Spleen (tissue), 11 donors: ENCODE data around the gene SPATA32. TPM values are rescaled to one million over a fixed set of nuclear protein-coding genes. Genes with fewer than 3 reads are reported as not detected.

ENCODE experiments used
- DNase-seq: peaks from one replicate; pipeline ENCODE4 v3.0.0-alpha.2; 2020
- H3K27ac ChIP-seq, 8 donors: fragments of 200-600 bp; sonication (generic) in 7 of 8; 1 replicate in 4 of 8; 2 replicates in 4 of 8; pipeline versions ENCODE4 v1.5.0 to v1.8.0; 2016 to 2021; ENCODE audit warnings: inconsistent platforms in 4 of 8, mild to moderate bottlenecking in 4 of 8, moderate library complexity in 1 of 8
- H3K27me3 ChIP-seq, 7 donors: fragments of 200-600 bp; sonication (generic) in 6 of 7; replicated peaks in 1 of 7; 1 replicate in 4 of 7; 2 replicates in 3 of 7; pipeline versions ENCODE4 v1.5.0 to v1.8.0; 2016 to 2021; ENCODE audit warnings: inconsistent platforms in 3 of 7, mild to moderate bottlenecking in 1 of 7
- H3K36me3 ChIP-seq, 6 donors: fragments of 200-600 bp; sonication (generic) in 5 of 6; 1 replicate in 4 of 6; 2 replicates in 2 of 6; pipeline versions ENCODE4 v1.5.0 to v1.8.0; 2016 to 2021; ENCODE audit warnings: inconsistent platforms in 2 of 6
- H3K4me1 ChIP-seq, 6 donors: fragments of 200-600 bp; sonication (generic) in 5 of 6; 1 replicate in 3 of 6; 2 replicates in 3 of 6; pipeline versions ENCODE4 v1.5.0 to v1.8.0; 2016 to 2021; ENCODE audit warnings: inconsistent platforms in 3 of 6
- H3K4me3 ChIP-seq, 8 donors: fragments of 200-600 bp; sonication (generic) in 7 of 8; 1 replicate in 4 of 8; 2 replicates in 4 of 8; pipeline versions ENCODE4 v1.5.0 to v1.8.0; 2016 to 2021; ENCODE audit warnings: inconsistent platforms in 4 of 8, mild to moderate bottlenecking in 4 of 8, moderate library complexity in 2 of 8
- H3K9me3 ChIP-seq, 8 donors: fragments of 200-600 bp; sonication (generic) in 7 of 8; 1 replicate in 4 of 8; 2 replicates in 4 of 8; pipeline versions ENCODE4 v1.5.0 to v1.8.0; 2016 to 2021; ENCODE audit warnings: inconsistent platforms in 4 of 8
- POLR2A ChIP-seq, 3 donors: fragments of 450-650 bp; IDR thresholded peaks; one replicate each; pipeline ENCODE4 v1.5.1; 2017; ENCODE audit warnings: antibody characterized with exemption in 3 of 3, mild to moderate bottlenecking in 1 of 3
- POLR2AphosphoS5 ChIP-seq, 3 donors: sonication (generic); formaldehyde crosslinking; IDR thresholded peaks; one replicate each; pipeline ENCODE4 v1.5.1; 2017; ENCODE audit warnings: antibody characterized with exemption in 3 of 3
- WGBS, 5 donors: extraction: QIAGEN DNeasy Blood & Tissue Kit in 3 of 5; methylation state at CpG; one replicate each; pipeline versions ENCODE4 v1.1.5 to v1.1.7; 2013 to 2018; 5-methylcytosine and 5-hydroxymethylcytosine counted together
- intact Hi-C: fragments of 100-400 bp; cut with DNase I; formaldehyde crosslinking; loops from one replicate; pipeline ENCODE4 v1.15.0; 2023; ENCODE audit warnings: low total_unique reads
- polyA plus RNA-seq, 3 donors: library from polyadenylated mRNA; stranded (reverse); fragments of 200-250 nt; gene quantifications; one replicate each; pipeline ENCODE4 v1.2.1, GENCODE V29; 2013
- total RNA-seq, 7 donors: library from RNA; depleted of rRNA in 3 of 7; stranded (reverse); fragments of >200 nt in 3 of 7; fragmentation: NEBNext Ultra II Directional in 4 of 7; extraction: Animal tissue kit (Norgen Biotek cat#: 25700) in 4 of 7; gene quantifications; one replicate each; pipeline versions ENCODE4 v1.1.0 to v1.2.1, GENCODE V29; 2016 to 2021
- TF ChIP-seq, protein P1 (sequence below), 11 experiments: fragments of 200-600 bp in 7 of 11; fragments of 450-650 bp in 4 of 11; sonication (generic) in 4 of 11; IDR thresholded peaks in 8 of 11; conservative IDR thresholded peaks in 3 of 11; 1 replicate in 7 of 11; 2 replicates in 4 of 11; pipeline versions ENCODE4 v1.4.0 to v1.8.0; 2016 to 2021; ENCODE audit warnings: antibody characterized with exemption in 11 of 11, inconsistent platforms in 4 of 11, mild to moderate bottlenecking in 1 of 11
- donor health status: healthy with polysubstance abuse.
- donor health status: DM: no; HTN: no; CAD: no; lungs with moderate emphysema.
- donor health status: DM: no; HTN: no; CAD: no.
- donor health status: Bipolar disorder and iron deficiency.
- donor health status: healthy.
- donor health status: DM: no; HTN: no; CAD: no.
- donor health status: DM: yes; HTN: yes; CAD: no.

The SPATA32 gene
- total and polyA plus RNA-seq, 10 donors, result 0.08 to 0.17 (median 0.09) TPM; not detected in 7

- intact Hi-C loops, result no loop called here
- WGBS, 5 donors, result 92 to 100% (median 96%) methylated on average over 3 to 4 of the region's 4 CpGs
- peaks cover 69 to 100% (median 96%) of the 10 kb centered on the region in 6 donors for H3K4me1 ChIP-seq
Observed at GRCh38 chr17:45309400-45309799, 47.5 kb upstream of the SPATA32 start.

DNA sequence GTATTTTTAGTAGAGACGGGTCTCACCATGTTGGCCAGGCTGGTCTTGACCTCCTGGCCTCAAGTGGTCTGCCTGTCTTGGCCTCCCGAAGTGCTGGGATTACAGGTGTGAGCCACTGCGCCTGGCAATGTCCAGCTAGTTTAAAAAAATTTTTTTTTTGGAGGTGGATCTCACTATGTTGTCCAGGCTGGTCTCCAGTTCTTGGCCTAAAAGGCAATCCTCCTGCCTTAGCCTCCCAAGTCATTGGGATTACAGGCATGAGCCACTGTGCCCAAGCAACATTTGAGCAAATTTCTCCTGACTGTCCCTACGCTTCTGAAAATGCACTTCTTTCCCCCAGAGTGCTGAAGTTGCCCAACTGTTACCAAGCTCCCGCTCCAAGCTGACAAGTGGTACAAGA is 46.9 kb upstream of the SPATA32 start:
- Histone ChIP-seq H3K27ac (peak overlapping the region in 5 of 8 donors; percentile 81 to 99 (median 90)), H3K4me1 (peaks cover 64 to 100% (median 95%) of the 10 kb centered on the region in 6 donors), H3K36me3 (peaks cover 0 to 33% (median 0%) of the 10 kb centered on the region in 6 donors), H3K27me3 (no peaks in the 10 kb centered on the region), H3K9me3 (no peaks in the 10 kb centered on the region), H3K4me3 (no peak overlapping the region)
- DNase-seq, result no peak
- intact Hi-C loops, result no loop called here
- TF ChIP-seq POLR2AphosphoS5 (IDR thresholded peaks at IDR 0.05), result no peak
- TF ChIP-seq, protein P1, sequence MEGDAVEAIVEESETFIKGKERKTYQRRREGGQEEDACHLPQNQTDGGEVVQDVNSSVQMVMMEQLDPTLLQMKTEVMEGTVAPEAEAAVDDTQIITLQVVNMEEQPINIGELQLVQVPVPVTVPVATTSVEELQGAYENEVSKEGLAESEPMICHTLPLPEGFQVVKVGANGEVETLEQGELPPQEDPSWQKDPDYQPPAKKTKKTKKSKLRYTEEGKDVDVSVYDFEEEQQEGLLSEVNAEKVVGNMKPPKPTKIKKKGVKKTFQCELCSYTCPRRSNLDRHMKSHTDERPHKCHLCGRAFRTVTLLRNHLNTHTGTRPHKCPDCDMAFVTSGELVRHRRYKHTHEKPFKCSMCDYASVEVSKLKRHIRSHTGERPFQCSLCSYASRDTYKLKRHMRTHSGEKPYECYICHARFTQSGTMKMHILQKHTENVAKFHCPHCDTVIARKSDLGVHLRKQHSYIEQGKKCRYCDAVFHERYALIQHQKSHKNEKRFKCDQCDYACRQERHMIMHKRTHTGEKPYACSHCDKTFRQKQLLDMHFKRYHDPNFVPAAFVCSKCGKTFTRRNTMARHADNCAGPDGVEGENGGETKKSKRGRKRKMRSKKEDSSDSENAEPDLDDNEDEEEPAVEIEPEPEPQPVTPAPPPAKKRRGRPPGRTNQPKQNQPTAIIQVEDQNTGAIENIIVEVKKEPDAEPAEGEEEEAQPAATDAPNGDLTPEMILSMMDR (IDR thresholded peaks at IDR 0.05 in 8 of 11, conservative IDR thresholded peaks at IDR 0.05 in 3 of 11), result no peak
- TF ChIP-seq POLR2A (IDR thresholded peaks at IDR 0.05), result no peak
- 94 to 98% (median 97%) methylated on average over 5 of the region's 5 CpGs for WGBS, 5 donors

More at GRCh38 chr17:45309400-45309799, 47.5 kb upstream of the SPATA32 start:
- Histone ChIP-seq H3K27me3 (no peaks in the 10 kb centered on the region), H3K36me3 (peaks cover 0 to 33% (median 0%) of the 10 kb centered on the region in 6 donors), H3K27ac (peak overlapping the region in 3 of 8 donors; percentile 90 to 99 (median 98)), H3K9me3 (no peaks in the 10 kb centered on the region), H3K4me3 (no peak overlapping the region)
- TF ChIP-seq POLR2A (IDR thresholded peaks at IDR 0.05) (no peak), POLR2AphosphoS5 (IDR thresholded peaks at IDR 0.05) (no peak)
- TF ChIP-seq, protein P1 (IDR thresholded peaks at IDR 0.05 in 8 of 11, conservative IDR thresholded peaks at IDR 0.05 in 3 of 11), result no peak
- DNase-seq, result no peak

GRCh38 chr17:45308016-45308365 is 46.1 kb upstream of the SPATA32 start:
- Histone ChIP-seq H3K27me3 (no peaks in the 10 kb centered on the region), H3K9me3 (no peaks in the 10 kb centered on the region), H3K27ac (peak overlapping the region; percentile 61 to 99 (median 82)), H3K36me3 (peaks cover 0 to 33% (median 0%) of the 10 kb centered on the region in 6 donors), H3K4me1 (peaks cover 60 to 100% (median 94%) of the 10 kb centered on the region in 6 donors), H3K4me3 (peak overlapping the region in 1 of 8 donors; percentile 46)
- DNase-seq, result no peak
- intact Hi-C loops, result no loop called here
- WGBS, 5 donors, result 57 to 77% (median 61%) methylated on average over 6 of the region's 6 CpGs
- TF ChIP-seq POLR2AphosphoS5 (IDR thresholded peaks at IDR 0.05) (no peak), POLR2A (IDR thresholded peaks at IDR 0.05) (no peak)
- TF ChIP-seq, protein P1 (IDR thresholded peaks at IDR 0.05 in 8 of 11, conservative IDR thresholded peaks at IDR 0.05 in 3 of 11), result no peak

DNA sequence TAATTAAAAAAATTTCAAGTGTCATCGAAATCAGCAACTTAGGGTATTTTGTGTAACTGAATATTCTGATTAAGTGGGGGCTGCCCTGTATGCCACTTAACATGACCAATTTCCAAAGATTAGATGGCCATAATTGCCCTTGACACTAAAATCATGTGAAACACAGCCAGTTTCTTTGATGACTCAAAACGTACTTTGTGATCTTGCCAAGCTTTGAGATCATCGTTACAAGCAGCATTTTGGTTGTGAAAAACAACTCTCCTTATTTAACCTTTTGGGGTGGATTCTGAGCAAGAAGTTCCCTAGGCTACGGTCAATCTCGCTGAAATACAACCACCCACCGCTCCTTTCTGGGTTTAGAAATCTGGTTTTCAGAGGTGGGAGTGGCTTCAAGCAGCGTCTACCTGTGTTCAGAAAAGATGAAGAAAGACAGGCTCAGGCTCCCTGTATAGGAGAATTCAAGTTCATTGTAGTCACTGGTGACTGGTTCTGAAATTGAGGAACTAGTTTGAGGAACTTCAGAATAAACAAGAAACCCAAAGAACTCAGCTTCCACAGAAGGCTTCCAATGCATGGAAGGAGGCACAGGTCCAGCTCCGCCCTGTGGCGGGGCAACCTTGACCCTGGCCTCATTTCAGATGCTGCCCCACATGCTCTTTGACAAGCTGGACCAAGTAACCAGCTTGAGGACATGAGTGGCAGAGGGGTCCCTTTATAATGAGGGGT is 45.6 kb upstream of the SPATA32 start:
- Histone ChIP-seq H3K4me1 (peaks cover 60 to 100% (median 94%) of the 10 kb centered on the region in 6 donors), H3K27ac (peak overlapping the region; percentile 61 to 99 (median 82)), H3K4me3 (peak overlapping the region in 1 of 8 donors; percentile 46), H3K36me3 (peaks cover 0 to 33% (median 0%) of the 10 kb centered on the region in 6 donors), H3K9me3 (no peaks in the 10 kb centered on the region), H3K27me3 (no peaks in the 10 kb centered on the region)
- intact Hi-C loops, result no loop called here
- TF ChIP-seq POLR2AphosphoS5 (IDR thresholded peaks at IDR 0.05) (peak in 2 of 3 donors; percentile 56), POLR2A (IDR thresholded peaks at IDR 0.05) (no peak)
- WGBS, 5 donors, result 21 to 36% (median 29%) methylated on average over 9 of the region's 9 CpGs
- peak; percentile 83 for DNase-seq
